NCI-H82 treated with DMSO at 0.1 percent for 48 hours (cell line): ENCODE data around the gene DVL1.
"Not testable (repeated sequence)": the region's sequence is repeated elsewhere in the genome, so short reads cannot be mapped to it uniquely, and the experiment has no call there.

Experiments
- DNase-seq: peaks from one replicate; lab custom pipeline; 2025; ENCODE audit not compliant: unreplicated experiment; lab: John Stamatoyannopoulos, UW

DVL1 gene

GRCh38 chr1:1349256-1350012 lies at the start of gene DVL1:
Gene DVL1, minus strand, starts transcription at chr1:1349418. Its CDS starts 353 bp downstream, at chr1:1349065.
- no peak for DNase-seq

- no peak for DNase-seq
Observed at GRCh38 chr1:1398677-1399186, 49.5 kb upstream of the DVL1 start.

DNA sequence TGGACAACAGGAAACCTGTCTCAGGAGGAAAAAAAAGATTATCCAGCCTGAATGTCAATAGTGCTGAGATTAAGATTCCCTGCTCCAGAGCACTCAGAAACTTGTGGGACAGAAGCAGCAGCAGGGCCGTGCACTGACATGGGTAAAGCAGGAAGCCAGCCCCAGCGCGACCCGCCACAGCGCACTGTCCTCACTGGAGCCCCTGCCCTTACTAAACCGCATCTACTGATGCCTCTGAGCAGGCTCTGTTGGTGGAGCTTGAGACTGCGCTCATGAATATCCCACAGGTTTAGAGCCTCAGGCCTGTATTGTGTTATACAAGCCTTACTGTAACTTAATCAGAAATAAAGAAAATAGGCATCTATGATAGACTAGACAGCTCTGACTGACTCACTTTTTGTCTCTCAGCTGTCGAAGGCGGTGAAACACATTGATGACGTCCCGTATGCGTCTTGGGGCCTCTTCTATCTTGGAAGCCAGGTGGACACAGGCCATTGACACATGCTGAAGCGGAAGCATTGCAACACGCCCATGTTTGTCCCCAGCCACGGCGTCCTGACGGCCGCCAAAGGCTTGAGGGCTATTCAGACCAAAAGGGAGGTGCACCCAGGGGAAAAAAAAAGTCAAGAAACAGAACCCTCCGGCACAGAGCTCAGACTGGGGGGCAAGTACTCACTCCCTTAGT lies 48.8 kb upstream of the DVL1 start:
- DNase-seq, result no peak

DNA sequence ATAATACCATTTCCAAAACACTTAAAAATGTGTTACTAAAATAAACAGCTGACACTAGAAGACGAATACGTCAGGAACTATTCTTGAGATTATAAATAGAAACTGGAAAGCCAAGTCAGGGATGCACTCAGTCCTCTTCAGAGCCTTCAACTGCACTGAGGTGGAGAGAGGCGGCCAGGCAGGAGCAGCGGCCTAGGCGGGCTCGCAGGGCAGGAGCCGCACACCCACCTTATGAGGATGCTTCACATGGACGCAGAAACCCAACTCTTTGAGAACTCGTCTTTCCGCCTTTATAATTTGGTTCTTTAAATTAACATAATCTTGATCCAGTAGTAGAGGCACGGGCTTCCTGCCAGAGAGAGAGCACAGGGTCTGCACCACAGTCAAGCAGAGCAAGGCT lies 45.9 kb upstream of the DVL1 start:
- DNase-seq, result no peak

- DNase-seq, result no peak
Observed at GRCh38 chr1:1394116-1394515, 44.9 kb upstream of the DVL1 start.

- DNase-seq, result no peak
Observed at GRCh38 chr1:1393428-1393827, 44.2 kb upstream of the DVL1 start.

- no peak for DNase-seq
Observed at GRCh38 chr1:1393014-1393413, 43.8 kb upstream of the DVL1 start.

- DNase-seq, result no peak
Observed at GRCh38 chr1:1391225-1391624, 42.0 kb upstream of the DVL1 start.

GRCh38 chr1:1390675-1391074 lies 41.5 kb upstream of the DVL1 start:
- DNase-seq, result no peak

DNA sequence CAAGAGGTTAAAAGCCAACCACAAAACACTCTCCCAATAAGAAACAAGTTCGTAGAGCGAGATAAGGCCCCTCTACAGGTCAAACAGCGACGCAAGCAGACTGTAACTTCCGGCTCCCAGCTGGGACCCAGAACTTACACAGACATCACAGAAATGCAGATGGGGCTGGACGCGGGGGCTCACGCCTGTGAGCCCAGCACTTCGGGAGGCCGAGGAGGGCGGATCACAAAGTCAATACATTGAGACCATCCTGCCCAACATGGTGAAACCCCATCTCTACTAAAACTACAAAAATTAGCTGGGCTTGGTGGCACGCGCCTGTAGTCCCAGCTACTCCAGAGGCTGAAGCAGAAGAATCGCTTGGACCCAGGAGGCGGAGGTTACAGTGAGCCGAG lies 38.9 kb upstream of the DVL1 start:
- no peak for DNase-seq

- DNase-seq, result no peak
Observed at GRCh38 chr1:1387098-1388077, 38.2 kb upstream of the DVL1 start.

DNA sequence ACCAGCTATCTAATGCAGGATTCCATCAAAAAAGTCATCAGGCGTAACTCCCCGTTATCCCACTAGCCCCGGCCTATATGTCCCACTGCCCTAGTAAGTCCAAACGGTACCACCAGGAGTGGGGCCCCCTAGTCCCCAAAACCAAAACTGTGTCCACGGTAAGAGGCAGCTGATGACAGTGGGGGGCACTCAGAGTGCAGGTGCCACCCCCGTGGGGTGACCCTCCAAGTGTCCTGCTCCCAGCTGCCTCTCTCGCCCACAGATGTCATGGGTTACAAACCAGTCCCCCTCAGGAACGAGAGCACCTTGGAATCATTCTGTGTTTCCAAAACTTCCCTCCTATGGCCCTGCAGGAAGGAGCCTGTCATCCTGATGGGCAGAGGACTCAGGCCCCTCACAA lies 36.7 kb upstream of the DVL1 start:
- no peak for DNase-seq

DNA sequence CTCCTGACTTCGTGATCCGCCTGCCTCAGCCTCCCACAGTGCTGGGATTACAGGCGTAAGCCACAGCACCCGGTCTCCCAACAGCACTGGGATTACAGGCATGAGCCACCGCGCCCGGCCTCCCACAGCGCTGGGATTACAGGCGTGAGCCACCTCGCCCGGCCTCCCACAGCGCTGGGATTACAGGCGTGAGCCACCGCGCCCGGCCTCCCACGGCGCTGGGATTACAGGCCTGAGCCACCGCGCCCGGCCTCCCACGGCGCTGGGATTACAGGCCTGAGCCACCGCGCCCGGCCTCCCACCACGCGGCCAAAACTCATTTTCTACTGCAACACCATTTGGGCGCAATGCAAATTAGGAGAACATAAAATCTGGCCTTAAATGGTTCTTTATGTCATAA lies 36.1 kb upstream of the DVL1 start:
- DNase-seq, result not testable (repeated sequence)

DNA sequence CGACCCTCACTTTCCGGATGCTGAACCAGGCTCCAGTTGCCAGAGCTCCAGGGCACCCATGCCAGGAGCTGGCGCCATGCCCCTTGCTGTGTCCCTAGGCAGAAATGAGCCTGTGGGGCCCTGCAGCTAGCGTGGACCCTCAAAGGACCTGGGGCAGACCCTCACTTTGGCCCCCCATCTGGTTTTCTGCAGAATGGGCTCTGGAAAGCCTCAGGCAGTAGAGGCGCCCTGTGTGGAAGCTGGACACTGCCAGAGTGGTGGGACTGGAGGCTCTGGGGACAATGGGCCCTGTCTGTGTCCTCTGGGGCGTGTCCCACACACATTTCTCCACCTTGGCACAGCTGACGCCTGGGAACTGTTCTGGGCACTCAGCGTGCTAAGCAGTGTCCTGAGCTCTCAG lies 32.1 kb upstream of the DVL1 start:
- DNase-seq, result no peak

DNA sequence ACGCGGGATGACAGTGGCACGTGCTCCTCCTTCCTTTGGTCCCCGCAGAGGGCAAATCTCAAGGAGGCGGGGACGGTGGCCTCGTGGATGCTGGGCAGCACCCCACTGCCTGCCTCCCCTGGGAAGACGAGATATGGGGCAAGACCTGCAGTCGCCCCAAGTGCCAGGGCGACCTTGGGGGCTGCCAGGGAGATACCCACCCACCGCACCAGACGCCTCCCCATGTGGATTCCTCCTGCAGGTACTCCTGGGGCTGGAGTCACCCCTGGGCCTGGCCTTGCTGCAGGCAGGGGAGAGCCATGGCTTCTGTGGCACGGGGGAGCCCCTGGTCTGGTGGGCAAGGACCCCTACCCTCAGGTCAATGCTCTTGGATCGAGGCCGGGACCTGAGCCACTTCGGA lies 31.6 kb upstream of the DVL1 start:
- DNase-seq, result no peak

- no peak for DNase-seq
Observed at GRCh38 chr1:1377540-1378205, 28.5 kb upstream of the DVL1 start.

- DNase-seq, result no peak
Observed at GRCh38 chr1:1376551-1377226, 27.5 kb upstream of the DVL1 start.

DNA sequence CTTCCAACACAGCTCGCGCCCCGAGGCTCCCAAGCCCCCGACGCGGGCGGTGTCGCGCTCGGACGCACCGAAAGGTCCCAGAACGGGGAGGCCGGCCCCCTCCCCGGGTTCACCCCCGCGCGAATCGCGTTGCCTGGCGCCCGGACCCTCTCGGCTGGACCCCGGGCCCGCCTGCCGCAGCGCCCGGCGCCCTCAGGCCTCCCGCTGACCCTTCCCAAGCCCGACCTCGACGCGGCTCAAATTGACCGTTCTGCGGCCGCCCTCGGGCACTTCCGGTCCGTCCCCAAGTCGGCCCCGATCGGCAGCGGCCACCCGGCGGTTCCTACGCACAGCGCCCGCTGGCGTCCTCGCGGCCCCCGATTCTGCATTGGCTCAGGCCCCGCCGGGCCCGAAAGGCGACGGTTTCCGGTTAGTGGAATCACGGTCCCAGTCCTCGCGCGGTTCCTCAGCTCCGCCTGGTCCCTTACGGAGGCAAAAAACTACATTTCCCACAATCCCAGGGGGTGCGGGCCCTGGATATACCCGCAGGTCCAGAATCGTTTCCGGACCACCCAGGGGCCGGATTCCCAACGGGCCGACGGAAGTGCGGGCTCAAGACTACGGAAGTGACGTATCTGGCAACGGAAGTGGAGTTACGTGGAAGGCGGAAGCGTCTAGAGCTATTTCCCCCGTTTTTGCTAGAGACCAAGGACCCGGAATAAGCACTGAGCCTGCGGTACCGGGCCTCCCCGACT lies 25.9 kb upstream of the DVL1 start, which contains the start of gene AURKAIP1:
Gene AURKAIP1, minus strand, starts transcription at position 279 of the 734 bp plus-strand sequence. CDS start 451 bp downstream, outside the sequence.
- DNase-seq, result peak; percentile 99

- no peak for DNase-seq
Observed at GRCh38 chr1:1374589-1374928, 25.3 kb upstream of the DVL1 start.
